GM10266 (cell line): ENCODE measurements around the gene SRD5A1.

Experiments used
- DNase-seq: peaks from one replicate; pipeline ENCODE4 v3.0.0; 2012; ENCODE audit errors: extremely low spot score
- CTCF ChIP-seq: IDR thresholded peaks from 2 replicates; pipeline ENCODE4 v1.5.1; 2012; ENCODE audit warnings: mild to moderate bottlenecking, low read depth; ENCODE audit not compliant: control insufficient read depth, insufficient read depth; ENCODE audit errors: missing control alignments

Gene SRD5A1

GRCh38 chr5:6716629-6717149 lies 83.4 kb downstream of the SRD5A1 start:
- no peak for TF ChIP-seq CTCF
- DNase-seq: no peak

GRCh38 chr5:6717247-6717646 lies 84.0 kb downstream of the SRD5A1 start:
- DNase-seq: no peak
- no peak for TF ChIP-seq CTCF

DNA sequence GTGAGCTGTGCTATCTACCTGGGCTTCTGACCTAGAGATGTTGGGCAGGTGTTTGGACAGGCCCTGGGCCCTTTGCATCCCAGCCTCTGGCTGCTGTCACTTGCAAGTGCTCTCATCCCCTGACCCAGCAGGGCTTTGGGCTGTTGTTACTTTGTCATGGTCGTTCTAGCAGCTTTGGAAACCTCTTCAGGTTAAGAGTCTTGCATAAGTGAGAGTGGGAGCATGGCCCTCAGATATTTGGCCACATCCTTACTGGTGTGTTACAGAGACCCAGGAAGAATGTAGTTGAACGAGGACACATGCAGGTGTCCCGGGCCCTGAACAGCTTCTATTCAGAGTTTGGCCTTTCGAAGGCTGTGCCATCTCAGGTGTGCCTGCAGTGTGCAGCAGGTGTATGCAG lies 84.4 kb downstream of the SRD5A1 start:
- no peak for DNase-seq
- no peak for TF ChIP-seq CTCF

- no peak for TF ChIP-seq CTCF
- DNase-seq: no peak
These were observed 85.0 kb downstream of the SRD5A1 start for GRCh38 chr5:6718161-6718681.

GRCh38 chr5:6718718-6719117 lies 85.5 kb downstream of the SRD5A1 start:
- no peak for TF ChIP-seq CTCF
- DNase-seq: no peak

DNA sequence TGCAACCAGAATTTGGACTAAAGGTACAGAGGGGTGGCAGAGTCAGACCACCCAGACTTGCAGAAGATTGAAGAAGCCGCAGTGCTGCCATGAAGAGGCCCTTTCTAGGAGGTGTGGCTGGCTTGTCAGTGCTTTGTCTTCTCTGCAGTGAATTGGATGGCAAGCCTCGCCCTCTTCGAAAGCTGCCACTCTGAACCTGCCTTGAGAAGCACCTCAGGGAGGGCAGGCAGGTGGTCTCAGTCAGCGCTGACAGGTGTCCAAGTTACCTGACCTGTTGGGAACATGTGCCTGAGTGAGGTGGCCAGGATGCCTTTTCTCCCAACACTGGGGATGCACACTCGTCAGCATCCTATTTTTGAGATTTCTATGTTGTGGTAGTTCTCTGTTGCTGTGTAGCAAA lies 86.2 kb downstream of the SRD5A1 start:
- no peak for TF ChIP-seq CTCF
- DNase-seq: no peak

DNA sequence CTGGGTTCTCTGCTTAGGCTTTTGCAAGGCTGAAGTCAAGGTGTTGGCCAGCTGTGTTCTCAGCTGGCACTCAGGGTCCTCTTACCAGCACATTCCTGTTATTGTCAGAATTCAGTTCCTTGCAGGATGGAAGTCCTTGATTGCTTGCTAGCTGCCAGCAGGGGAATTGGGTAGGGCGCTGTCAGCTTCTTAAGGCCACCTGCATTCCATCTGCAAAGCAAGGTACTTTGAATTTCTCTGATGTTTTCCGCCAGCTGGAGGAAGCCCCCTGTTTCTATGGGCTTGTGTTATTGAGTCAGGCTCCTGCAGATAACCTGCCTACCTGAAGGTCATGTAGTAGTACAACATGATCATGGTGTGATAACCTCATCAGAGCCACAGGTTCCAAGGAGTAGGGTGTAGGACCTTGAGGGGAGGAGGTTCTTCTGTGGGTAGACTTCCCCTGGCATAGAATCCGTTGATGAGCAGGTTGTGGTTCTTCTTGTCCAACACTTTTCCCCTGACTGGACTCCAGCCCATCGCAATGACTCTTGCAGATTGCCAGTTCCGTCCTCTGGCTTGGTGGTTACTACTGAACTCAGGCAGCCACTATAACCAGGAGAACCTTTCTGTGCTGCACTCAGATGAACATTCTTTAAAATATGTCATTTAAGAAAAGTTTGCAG lies 86.8 kb downstream of the SRD5A1 start:
- DNase-seq: no peak
- no peak for TF ChIP-seq CTCF
